Cardiac fibroblast (primary cell): ENCODE data around the gene A1CF.
"Not testable (repeated sequence)": the region's sequence is repeated elsewhere in the genome, so short reads cannot be mapped to it uniquely, and the experiment has no call there.

Experiments used
- DNase-seq, 2 donors: peaks; one replicate each; pipeline versions ENCODE4 v3.0.0 to v3.0.0-alpha.2; 2010; ENCODE audit warnings: low read depth in 2 of 2
- H3K4me3 ChIP-seq, 2 donors: replicated peaks in 1 of 2; 1 replicate in 1 of 2; 2 replicates in 1 of 2; pipeline ENCODE4 v1.5.1; 2011; ENCODE audit warnings: low read depth in 2 of 2, low read length in 2 of 2, mild to moderate bottlenecking in 2 of 2, moderate library complexity in 1 of 2
- TF ChIP-seq, protein P1 (sequence below): IDR thresholded peaks from one replicate; pipeline ENCODE4 v1.5.1; 2011; ENCODE audit warnings: low read depth, mild to moderate bottlenecking, low read length, inconsistent platforms

Gene A1CF

DNA sequence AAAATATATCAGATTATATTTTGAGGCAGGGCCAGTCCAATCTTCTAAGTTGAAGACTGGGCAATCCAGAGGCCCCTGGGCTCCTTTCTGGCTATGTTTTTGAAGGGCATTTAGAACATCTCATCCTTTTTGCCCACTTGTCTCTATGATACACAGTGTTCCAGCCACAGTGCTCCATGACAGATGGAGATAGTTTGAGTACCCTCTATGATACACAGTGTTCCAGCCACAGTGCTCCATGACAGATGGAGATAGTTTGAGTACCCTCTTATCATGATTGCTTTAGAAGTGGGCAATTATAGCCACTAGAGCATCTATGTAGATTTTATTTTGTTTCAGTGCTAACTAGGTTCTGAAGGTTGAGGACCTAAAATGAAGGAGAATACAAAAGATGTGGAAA, 33.1 kb upstream of the A1CF start:
- no peak overlapping the region for H3K4me3 ChIP-seq
- no peak for DNase-seq
- TF ChIP-seq, protein P1, sequence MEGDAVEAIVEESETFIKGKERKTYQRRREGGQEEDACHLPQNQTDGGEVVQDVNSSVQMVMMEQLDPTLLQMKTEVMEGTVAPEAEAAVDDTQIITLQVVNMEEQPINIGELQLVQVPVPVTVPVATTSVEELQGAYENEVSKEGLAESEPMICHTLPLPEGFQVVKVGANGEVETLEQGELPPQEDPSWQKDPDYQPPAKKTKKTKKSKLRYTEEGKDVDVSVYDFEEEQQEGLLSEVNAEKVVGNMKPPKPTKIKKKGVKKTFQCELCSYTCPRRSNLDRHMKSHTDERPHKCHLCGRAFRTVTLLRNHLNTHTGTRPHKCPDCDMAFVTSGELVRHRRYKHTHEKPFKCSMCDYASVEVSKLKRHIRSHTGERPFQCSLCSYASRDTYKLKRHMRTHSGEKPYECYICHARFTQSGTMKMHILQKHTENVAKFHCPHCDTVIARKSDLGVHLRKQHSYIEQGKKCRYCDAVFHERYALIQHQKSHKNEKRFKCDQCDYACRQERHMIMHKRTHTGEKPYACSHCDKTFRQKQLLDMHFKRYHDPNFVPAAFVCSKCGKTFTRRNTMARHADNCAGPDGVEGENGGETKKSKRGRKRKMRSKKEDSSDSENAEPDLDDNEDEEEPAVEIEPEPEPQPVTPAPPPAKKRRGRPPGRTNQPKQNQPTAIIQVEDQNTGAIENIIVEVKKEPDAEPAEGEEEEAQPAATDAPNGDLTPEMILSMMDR: no peak

DNA sequence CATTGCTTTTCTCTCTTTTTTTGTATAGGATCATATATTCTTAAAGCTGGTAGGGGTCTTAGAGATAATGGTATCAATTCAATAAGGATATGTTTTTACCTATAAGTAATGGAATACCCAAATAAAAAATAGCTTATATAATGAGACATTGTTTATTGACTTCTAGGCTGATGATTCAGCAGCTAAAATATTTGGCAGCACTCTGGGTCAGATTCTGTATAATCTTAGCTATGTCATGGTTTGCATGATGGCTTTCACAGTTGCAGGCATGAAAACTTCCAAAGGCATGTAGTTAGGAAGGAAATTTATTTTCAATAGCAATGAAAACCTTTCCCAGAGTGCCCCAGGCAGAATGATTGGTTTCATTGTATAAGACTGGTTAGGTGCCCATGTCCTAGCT, 32.1 kb upstream of the A1CF start:
- H3K4me3 ChIP-seq: no peak overlapping the region
- TF ChIP-seq, protein P1: no peak
- DNase-seq: peak; percentile 60 to 72

DNA sequence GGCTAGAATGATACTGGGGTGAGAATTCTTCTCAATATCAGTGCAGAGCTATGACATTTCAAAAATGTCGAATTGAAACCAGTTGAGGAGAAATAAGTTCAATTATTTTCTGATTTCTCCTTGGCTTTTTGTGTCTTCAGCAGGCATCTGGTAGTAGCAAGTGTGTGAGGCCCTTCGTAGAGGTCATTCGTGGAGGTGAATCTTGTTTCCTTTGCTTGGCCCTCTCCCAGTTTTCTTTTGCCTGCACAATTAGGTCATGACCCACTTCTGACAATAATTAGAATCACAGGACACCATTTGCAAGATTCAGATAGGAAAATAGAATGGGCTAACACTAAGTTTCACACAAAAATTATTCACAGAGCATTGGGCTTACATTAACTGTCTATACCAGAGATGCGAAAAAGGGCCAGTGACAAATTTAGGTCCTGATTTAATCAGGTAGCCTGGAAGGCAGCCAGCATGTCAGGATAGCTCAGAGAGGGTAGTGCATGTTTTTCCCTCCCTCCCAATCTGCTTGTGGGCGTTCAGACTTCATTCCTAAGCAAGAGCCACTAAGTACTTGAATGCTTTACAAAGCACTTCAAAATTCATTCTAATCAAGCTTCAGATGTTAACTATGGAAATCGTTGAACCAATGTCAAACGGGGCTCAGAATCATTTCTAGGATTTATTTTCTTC, 24.0 kb upstream of the A1CF start:
- DNase-seq: no peak
- H3K4me3 ChIP-seq: no peak overlapping the region
- TF ChIP-seq, protein P1: no peak

DNA sequence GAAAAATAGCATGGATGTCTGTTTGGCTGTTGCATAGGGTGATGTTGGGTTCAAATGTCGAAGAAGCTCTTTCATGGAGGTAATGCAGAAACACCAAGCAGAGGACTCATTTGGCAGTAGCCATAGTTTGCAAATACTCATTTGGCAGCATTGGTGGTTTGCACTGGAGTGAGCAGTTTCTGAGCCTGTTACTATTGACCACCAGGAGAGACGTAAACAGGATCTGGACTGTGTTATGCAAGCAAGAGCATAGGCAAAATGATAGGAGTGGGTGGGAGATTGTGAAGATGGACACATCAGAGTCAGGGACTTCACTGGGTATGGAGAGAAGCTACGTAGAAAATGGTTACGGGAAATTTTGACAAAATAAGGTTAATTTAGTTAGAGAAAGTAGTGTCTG, 22.9 kb upstream of the A1CF start:
- TF ChIP-seq, protein P1: no peak
- DNase-seq: no peak

DNA sequence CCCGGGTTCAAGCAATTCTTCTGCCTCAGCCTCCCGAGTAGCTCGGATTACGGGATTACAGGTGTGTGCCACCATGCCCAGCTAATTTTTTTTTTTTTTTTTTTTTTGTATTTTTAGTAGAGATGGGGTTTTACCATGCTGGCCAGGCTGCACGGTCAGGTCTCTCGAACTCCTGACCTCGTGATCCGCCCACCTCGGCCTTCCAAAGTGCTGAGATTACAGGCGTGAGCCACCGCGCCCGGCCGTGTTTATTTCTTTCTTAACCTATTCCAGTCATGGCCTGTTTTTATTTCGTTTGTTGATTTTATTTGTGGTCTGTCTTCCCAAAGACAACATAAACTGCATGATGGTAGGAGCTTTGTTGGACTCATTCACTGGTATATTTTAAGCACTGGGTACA, 20.4 kb upstream of the A1CF start:
- not testable (repeated sequence) for H3K4me3 ChIP-seq, DNase-seq

More for the DNA sequence above, 22.9 kb upstream of the A1CF start:
- H3K4me3 ChIP-seq: no peak overlapping the region

DNA sequence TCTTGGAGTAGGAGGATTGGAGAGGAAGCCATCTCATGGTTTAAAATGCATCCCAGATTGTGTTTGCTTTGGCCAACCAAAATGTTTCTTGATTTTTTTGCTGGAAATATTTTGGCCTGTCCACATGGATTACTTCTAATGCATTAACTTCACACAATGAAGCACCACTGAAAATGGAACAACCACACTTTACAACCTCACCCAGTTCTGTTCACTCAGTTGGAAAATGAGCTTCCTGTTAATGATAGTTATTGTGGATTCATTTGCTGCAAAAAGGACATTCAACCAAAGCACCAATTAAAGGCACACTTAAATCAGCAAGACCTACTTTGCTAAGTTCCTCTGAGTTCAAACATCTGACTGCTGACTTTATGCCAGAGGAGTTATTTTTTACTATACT, 11.3 kb upstream of the A1CF start:
- no peak for DNase-seq
- TF ChIP-seq, protein P1: no peak
- no peak overlapping the region for H3K4me3 ChIP-seq

DNA sequence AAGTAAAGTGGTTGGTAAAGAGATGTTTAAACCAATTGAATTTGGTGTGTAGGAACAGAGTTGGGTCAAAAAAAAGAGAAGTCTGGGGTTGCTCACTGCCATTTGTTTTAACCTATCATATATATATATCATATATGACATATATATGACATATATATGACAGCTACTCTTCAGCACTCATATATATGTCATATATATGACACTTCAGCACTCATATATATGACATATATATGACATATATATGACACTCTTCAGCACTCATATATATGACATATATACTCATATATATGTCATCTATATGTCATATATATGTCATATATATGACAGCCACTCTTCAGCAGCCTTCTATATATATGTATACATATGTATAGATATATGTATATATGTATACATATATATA, 8.9 kb upstream of the A1CF start:
- no peak overlapping the region for H3K4me3 ChIP-seq
- no peak for DNase-seq
- TF ChIP-seq, protein P1: no peak
